Nucleus accumbens (tissue), 56 donors: ENCODE measurements around the gene SPATA2.

Source experiments
- DNase-seq, 56 donors: peaks; one replicate each; lab custom pipeline; 2025; lab: John Stamatoyannopoulos, UW

The SPATA2 gene

DNA sequence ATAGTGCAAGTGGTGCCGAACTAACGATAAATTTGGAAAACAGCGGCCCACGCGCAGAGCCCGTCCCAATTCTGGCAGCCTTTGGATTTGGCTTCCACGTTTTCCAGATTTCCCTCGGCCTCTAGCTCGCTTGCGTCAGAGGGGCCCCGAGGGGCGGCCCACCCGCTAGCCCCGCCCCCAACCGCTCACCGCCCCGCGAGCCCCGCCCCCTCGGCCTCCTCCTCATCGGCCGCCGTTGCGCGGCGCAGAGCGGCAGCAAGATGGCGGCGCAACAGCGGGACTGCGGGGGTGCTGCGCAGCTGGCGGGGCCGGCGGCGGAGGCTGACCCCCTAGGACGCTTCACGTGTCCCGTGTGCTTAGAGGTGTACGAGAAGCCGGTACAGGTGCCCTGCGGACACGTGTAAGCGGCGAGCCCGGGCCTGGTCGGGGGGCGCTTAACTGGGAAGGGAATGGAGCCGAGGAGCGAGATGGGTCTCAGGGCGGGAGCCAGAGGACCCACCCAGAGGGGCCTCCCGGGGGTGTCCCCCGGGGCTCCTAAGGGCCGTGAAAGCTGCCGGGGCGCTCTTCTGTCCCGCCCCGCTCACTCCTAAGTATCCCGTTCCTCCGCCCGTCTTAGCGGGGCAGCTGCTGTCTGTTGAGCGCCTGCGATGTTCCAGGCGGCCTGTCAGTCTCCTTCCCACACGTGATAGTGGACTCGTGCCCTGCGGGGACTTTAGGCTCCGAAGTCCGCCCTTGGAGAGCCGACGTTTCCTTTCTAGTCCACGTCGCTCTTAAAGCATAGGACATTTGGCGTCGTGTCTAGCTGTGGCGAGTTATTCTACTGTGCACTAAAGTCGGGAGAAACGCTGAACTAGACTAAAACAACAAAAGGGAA lies 21.1 kb upstream of the SPATA2 start, which contains the start of gene RNF114:
TSS of gene RNF114 (plus strand) at position 245 of the 874 bp plus-strand sequence. CDS start at position 261, 16 bp downstream.
- DNase-seq: peak in 55 of 56 donors; percentile 37 to 95 (median 86)

DNA sequence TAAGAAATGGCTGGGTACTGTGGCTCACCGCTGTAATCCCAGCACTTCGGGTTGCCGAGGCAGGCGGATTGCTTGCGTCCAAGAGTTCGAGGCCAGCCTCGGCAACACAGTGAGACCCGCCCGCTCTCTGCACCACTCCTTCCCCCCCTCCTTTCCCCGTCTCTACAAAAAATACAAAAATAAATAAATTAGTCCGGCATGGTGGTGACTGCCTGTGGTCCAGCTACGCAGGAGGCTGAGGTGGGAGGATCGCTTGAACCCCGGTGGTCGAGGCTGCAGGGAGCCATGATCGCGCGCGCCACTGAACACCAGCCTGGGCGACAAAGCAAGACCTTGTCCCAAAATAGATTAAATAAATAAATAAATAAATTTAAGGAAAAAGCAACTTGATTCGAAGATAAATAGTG lies 20.4 kb upstream of the SPATA2 start:
- DNase-seq: peak in 1 of 56 donors; percentile 57

DNA sequence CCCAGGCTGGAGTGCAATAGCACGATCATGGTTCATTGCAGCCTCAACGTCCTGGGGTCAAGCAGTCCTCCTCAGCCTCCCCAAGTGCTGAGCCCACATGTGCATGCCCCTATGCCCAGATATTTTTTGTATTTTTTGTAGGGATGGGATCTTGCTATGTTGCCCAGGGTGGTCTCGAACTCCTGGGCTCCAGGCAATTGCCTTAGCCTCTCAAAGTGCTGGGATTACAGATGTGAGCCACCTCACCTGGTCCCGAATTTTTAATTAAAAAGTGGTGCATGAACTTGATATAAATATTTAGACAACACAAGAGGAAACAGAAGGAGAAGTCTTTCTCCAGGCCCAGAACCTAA lies 13.8 kb upstream of the SPATA2 start:
- DNase-seq: no peak

DNA sequence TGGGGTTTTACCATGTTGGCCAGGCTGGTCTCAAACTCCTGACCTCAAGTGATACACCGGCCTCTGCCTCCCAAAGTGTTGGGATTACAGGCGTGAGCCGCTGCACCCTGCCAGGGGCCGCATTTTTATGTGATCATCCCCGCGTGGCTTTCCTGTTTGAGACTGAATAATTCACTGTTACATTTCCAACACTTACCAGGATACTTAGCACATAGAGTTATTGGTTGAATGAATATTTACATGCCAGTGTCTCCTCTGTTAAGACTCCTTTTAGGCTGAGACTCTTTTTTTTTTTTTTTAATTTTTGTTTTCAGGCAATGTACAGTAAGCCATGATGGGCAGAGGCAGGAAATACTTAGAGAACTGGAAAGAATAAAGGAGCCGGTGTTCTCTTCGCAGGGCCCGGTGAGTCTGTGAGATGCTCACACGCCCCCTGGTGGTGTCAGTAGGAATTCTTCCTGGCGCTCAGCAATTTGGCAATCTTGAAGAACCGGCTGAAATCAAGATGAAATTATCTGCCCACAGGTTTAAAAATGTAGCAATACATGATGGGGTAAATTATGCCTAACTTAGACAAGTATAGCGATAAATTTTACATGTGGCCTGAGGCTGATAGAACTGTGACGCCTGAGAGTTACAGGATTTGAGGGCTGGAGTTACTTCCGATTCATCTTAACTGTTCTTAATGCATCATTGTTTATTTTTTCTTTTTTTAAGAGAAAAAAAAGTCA lies 13.2 kb upstream of the SPATA2 start:
- DNase-seq: peak in 54 of 56 donors; percentile 6 to 92 (median 68)

- DNase-seq: no peak
Measured at GRCh38 chr20:49925901-49926454, 10.6 kb upstream of the SPATA2 start.

DNA sequence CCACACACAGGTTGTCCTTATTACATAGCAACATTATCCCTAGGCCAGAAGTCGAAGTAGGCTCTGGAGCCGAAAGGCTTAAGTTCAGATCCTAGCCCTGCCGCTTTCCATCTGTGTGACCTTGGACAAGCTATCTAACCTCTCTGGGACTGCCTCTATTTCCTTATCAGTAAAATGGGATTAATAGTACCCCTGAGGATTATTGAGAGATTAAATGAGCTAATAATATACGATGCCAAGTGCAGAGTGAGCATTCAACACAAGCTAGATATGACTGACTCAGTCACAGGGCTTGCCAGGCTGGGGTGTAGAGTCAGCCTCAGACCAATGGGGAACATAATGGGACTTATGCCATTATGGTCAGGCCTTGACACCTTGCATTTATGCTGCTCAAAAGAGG lies 8.9 kb upstream of the SPATA2 start:
- no peak for DNase-seq

DNA sequence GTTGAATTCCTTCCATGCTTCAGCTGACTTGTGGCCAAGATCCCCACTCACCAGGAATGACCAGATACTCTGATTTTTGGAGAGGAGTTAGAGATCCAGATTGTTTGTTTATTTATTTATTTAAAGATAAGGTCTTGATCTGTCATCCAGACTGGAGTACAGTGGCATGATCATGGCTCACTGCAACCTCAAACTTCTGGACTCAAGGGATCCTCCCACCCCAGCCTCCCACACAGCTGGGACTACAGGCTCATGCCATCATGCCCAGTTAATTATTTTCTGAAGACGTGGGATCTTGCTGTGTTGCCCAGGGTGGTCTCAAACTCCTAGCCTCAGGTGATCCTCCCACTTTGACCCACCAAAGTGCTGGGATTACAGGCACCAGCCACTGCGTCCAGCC lies 4.1 kb upstream of the SPATA2 start:
- DNase-seq: no peak

GRCh38 chr20:49919009-49919408 lies 3.7 kb upstream of the SPATA2 start:
- DNase-seq: no peak

DNA sequence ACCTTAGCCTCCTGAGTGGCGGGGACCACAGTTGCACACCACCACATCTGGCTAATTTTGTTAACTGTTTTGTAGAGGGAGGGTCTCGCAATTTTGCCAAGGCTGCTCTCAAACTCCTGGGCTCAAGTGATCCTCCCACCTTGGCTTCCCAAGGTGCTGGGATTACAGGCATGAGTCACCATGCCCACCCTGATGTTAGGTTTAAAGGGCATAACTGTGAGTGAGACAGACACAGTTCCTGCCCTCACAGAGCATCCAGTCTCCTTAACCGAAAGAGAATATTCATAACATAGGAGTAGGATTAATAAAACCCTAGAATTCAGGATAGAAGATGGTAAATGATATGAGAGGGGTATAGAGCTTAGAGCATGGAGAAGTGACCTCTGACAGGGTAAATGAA lies 3.1 kb upstream of the SPATA2 start:
- DNase-seq: no peak

DNA sequence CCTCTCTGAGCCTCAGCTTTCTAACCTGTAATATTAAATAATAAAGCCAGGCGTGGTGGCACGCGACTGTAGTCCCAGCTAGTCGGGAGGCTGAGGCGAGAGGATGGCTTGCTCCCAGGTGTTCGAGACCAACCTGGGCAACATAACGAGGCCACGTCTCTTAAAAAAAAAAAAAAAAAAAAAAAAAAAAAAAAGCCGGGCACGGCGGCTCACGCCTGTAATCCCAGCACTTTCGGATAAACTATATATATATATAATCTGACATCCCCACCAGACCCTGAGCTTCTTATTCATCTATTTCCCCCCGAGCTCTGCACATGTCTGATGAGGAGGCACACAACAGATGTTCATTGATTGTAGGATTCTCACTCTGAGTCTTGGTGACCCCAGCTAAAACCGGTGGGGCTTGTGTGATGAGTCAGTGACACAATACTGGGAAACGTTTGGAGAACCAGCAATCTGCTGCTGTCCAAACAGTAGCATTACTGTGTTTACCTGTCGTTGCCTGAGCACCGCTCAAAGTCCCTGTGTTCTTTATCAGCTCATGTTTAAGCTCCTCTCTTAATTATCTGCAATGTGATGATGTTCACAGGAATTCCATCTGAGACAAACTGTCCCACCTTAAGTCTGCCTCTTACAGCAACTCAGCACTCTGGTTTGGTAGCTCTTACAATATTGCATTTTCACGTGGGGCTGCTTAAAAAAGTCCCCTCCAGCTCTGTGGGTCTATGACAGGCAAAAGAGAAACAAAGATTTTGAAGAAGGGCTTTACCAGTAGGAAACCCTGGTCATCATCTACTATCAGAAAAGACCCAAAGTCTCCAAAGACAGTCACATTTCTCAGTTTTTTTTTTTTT lies 1.0 kb upstream of the SPATA2 start:
- DNase-seq: peak in 1 of 56 donors; percentile 25

DNA sequence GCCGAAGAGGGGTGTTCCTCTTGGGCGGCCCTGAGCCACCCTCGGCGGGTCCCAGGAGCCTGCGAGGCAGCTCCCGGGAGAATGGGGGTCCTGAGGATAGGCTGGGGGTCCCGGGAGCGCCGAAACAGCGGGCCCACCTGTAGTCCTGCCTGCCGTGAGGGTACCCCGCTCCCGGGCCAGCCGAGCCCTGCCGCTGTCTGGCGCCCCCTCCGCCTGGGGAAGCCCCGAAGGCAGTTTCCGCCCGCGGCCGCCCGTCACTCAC lies 280 bp downstream of the SPATA2 start:
- peak in 1 of 56 donors; percentile 60 for DNase-seq

DNA sequence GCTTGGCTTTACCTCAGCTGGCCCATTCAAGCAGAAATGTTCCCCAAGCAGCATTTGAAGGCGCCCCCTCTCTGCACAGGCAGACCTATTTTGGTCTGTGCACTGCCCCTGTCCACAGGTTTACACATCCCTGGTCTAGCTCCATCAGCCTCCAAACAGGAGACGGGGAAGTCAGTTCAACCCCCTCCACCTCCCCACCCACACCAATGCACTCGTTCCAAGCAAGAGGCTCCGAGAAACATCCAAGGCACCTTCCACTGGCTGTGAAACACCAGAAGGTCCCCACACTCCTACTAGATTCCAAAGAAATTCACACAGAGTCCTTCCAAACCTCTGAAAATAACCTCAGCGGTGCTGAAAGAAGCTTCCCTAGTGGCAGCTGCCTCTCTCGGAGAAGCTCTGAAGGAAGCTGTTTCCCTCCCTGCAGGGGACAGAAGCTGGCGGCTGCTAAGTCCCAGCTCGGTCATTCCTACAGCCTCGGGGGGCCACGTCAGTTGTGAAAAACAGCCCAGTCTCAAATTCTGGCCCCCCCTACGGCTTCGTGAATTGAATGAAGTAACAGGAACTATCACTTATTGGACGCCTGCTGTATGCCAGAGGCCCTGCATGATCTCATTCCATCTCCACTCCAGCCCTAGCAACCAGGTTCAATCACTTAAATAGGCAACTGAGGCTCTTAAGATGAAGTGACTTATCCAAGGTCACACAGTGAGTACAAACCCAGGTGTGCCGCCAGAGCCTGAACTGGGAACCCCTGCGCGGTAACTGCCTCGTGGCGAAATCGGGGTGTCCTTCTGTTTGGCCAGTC lies 815 bp downstream of the SPATA2 start:
- peak in 26 of 56 donors; percentile 16 to 56 (median 33) for DNase-seq

DNA sequence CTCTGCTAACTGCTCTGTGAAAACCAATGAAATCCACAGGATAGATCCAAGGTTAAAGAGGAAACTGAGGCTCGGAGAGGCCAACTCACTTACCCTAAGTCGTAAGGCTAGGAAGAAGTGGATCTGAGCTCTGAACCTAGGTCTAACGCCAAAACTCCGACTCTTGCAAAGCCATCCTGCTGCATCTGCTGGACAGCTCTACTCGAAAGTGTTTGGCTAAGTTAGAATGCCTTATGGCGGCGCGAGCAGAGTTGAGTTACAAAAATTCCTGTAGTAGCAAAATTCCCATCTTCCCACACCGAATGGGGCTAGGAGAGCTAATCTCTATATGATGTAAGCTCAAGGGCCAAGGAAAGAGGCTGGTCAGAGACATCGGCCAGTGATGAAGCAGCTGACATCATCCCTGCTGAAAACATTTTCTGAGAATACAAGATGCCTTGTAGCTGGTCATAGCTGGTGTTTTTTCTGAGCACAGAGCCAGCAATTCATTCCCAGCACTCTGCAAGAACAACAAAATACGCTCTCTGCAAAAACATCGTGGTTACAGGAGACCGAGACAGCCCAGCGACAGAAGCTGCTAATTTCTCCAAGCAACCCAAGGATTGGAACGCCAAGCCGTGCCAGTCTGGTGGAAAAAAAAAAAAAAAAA lies 1.8 kb downstream of the SPATA2 start:
- peak in 35 of 56 donors; percentile 18 to 64 (median 44) for DNase-seq

DNA sequence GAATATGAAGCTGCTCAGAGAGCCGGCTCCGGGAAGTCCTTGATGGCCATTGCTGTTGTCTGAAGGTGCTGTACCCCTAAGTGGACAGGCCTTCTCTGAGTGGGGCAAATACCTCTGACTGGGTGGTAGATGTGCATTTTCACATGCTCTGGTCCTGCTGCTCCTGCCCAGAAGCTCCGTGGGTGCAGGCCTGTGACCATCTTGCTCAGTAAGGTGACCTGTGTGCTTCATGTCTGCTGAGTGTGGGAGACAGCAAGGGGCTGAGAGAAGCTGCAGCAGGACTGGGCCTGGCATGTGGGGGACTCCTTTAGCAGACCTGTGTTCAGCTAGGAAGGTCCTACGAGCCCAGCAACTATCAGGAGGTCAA lies 5.0 kb downstream of the SPATA2 start:
- DNase-seq: peak in 1 of 56 donors; percentile 21

DNA sequence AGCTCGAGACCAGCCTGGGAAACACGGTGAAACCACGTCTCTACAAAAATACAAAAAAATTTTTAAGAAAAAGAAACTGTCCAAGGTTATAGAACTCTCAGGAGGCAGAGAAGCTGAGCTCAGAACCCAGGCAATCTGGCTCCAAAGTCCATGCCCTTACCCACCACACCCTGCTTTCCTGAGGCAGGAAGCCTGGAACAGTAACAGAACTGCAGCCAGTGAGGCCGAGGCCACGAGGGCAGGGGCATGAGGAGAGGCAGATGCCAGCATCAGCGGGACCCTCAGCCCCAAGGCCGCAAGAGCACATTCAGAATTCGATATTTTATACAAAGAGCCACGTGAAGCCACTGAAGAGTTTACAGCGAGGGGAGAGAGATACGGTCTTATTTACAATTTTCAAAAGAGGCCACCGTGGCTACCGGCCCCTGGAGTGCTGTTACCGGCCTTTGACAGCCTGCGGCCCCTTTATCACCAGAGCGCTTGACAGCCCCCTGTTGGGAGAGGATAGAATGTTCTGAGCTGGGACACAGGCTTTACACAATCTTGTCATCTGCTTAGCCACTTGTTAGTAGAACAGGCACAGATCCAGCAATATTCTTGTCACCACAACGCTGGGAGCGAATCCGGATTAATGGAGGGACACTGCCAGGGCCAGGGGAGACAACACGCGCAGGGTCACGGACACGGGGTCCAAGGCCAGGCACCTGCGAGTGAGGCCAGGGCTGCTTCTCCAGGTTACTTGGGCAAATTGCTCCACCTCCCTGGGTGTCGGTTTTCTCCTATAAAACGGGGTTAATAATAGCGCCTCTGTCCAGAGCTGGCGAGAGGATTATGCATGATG lies 5.6 kb downstream of the SPATA2 start:
- peak in 37 of 56 donors; percentile 17 to 67 (median 39) for DNase-seq

DNA sequence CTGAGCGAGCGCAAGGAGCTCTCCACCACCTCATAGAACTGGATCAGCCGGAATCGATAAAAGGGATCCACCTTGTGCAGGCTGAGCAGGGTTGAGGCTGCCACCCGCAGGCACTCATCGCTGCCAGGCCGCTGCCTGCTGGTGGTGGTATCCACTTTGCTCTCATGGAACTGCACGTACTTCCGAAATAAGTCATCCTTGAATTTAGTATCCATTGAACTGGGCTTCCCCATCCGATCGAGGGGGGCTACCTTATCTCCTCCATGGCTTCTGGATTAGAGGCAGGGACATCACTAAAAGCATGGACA lies 7.1 kb downstream of the SPATA2 start:
- no peak for DNase-seq

- no peak for DNase-seq
Measured at GRCh38 chr20:49907405-49908257, 7.7 kb downstream of the SPATA2 start.
